Measurements from ENCODE around the gene UNC5CL. TPM values are rescaled to one million over a fixed set of nuclear protein-coding genes. Genes with fewer than 3 reads are reported as not detected.

UNC5CL gene
- total RNA-seq, 2 experiments from 2014 or later: 1.6 to 2.3 TPM

DNA sequence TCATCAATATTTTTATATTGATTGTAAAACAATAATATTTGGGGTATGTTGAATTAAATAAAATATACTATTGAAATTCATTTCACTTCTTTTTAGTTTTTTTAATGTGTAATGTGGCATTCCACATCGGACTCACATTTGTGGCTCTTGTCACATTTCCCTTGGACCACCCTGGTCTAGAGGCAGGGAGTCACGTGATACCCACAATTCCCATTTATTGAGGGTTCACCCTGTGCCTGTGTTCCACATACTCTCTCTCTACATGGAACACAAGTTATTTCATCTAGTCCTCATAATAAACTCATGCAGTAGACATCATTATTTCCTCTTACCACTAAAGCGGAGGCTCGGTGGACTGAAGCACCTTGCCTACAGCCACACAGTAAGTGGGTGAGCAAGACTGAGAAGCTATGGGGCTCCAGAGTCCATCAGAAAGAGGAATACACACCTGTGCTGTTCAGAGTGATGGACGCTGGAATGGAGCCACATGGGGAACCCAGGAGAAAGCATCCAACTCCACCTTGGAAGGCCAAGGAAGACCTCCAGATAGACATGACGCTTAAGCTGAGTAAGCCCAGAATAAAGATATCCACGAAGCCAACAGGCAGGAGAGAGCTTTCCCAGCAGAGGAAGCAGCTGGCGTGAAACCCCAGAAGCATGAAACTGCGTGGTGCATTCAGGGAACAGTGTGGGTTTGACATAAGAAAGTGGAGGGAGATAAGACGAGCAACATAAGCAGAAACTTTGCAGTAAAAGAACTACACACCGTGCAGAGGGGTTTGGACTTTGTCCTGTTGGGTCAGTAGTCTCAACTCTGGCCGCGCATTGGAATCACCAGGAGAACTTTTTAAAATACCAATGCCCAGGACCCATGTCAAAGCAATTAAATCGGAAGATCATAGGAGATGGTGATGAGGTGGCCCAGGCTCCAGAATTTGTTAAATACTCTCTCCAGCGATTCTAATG lies 49.5 kb downstream of the UNC5CL start:
- H3K27me3 Mint-ChIP-seq: peaks cover 50% of the 10 kb centered on the region
- H3K4me1 Mint-ChIP-seq: no peaks in the 10 kb centered on the region
- DNase-seq: no peak
- H3K9me3 Mint-ChIP-seq: no peaks in the 10 kb centered on the region
- no peak overlapping the region for H3K27ac Mint-ChIP-seq
- H3K36me3 Mint-ChIP-seq (ENCODE audit: low read depth): no peaks in the 10 kb centered on the region
- no peak overlapping the region for H3K4me3 Mint-ChIP-seq
- CTCF ChIA-PET: no interaction called here
- POLR2A ChIA-PET: no interaction called here

DNA sequence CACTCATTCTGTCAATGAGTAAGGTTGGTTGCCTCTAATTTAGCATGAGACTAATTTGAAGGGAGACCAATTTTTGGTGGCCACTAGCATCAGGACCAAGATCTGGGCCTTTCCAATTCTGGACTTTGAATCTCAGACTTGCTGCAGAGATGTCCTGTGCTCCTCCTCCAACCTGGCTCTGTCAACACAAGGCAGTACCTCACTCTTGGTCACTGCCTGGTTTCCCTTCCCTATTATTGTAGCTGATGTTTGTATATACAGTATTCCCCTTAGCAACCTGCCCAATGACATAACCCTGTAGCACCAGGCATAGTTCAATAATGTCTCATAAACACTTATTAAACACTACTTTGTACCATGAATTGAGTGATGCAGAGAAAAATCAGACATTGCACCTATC lies 50.4 kb downstream of the UNC5CL start:
- H3K36me3 Mint-ChIP-seq (ENCODE audit: low read depth): no peaks in the 10 kb centered on the region
- H3K27me3 Mint-ChIP-seq: peaks cover 51% of the 10 kb centered on the region
- no peak for DNase-seq
- H3K9me3 Mint-ChIP-seq: no peaks in the 10 kb centered on the region
- H3K27ac Mint-ChIP-seq: no peak overlapping the region
- POLR2A ChIA-PET: no interaction called here
- H3K4me3 Mint-ChIP-seq: no peak overlapping the region
- H3K4me1 Mint-ChIP-seq: no peaks in the 10 kb centered on the region
- CTCF ChIA-PET: interaction anchor here (1.7 kb wide), 1 partner anchor 10 kb away, joined by 8 read pairs; no protein-coding TSS in a partner anchor

DNA sequence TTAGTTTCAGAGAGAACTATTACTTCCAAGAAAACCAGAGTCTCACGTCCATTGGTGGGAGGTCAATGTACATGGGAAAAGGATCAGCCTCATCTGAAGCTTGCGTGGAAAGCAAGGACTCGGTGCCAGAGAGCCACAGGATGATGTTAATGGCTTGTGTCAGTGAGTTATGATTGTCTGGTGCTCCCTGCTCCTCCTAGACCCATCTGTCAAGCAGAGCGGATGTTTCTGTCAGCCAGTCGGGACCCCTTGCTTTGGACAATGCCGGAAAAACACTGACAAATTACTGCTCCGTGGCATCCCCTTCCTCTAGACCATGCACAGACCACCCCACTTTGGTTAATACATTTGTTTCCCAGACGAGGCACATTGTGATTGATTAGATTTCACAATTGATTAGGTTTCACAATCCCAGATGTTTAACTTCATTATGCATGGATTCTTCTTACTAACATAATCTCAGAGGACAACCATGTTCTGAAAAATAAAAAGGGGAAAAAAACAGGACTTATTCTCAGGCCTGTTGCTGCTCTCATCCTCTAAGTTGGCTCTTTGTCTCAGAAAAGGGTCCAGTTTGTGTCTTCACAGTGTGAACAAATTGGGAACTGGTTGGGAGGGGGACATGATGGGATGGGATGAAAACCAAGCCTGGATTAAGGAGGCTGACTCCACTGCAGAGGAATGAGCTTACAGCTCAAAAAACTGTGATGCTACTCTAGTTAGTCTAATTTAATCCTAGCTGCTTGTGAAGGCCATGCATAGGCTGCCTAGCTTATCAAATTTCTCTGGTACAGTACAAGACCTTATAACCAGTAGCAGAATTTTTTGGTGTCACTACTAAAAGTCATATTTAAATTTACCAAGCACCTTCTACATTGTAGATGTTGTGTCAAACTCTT lies 51.9 kb downstream of the UNC5CL start:
- POLR2A ChIA-PET: no interaction called here
- CTCF ChIA-PET: interaction anchor here (1.7 kb wide), 1 partner anchor 11 kb away, joined by 8 read pairs; no protein-coding TSS in a partner anchor
- Mint-ChIP-seq H3K9me3 (no peaks in the 10 kb centered on the region), H3K27me3 (peaks cover 51% of the 10 kb centered on the region), H3K27ac (no peak overlapping the region), H3K4me1 (no peaks in the 10 kb centered on the region), H3K36me3 (ENCODE audit: low read depth) (no peaks in the 10 kb centered on the region), H3K4me3 (no peak overlapping the region)
- DNase-seq: no peak

DNA sequence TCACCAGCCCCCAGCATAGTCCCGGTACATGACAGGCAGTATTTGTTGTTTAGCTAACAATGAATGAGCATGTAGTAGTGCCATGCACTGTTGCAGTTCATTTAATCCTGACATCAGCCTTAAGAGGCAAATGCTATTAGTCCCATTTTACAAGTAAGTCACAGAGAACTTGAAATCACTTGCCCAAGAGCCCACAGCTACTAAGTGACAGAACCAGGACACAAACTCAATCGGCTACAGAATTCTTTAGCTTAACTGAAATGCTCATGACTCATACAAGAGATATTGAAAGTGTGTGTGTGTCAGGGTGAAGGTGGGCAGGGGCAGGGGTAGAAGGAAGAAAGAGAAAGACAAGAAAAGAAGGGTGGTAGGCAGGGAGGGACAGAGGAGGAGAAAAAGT lies 52.7 kb downstream of the UNC5CL start:
- ChIA-PET CTCF (no interaction called here), POLR2A (no interaction called here)
- no peak for DNase-seq
- H3K36me3 Mint-ChIP-seq (ENCODE audit: low read depth): no peaks in the 10 kb centered on the region
- no peaks in the 10 kb centered on the region for H3K4me1 Mint-ChIP-seq
- H3K4me3 Mint-ChIP-seq: no peak overlapping the region
- H3K27me3 Mint-ChIP-seq: peaks cover 48% of the 10 kb centered on the region
- H3K27ac Mint-ChIP-seq: no peak overlapping the region
- H3K9me3 Mint-ChIP-seq: no peaks in the 10 kb centered on the region

DNA sequence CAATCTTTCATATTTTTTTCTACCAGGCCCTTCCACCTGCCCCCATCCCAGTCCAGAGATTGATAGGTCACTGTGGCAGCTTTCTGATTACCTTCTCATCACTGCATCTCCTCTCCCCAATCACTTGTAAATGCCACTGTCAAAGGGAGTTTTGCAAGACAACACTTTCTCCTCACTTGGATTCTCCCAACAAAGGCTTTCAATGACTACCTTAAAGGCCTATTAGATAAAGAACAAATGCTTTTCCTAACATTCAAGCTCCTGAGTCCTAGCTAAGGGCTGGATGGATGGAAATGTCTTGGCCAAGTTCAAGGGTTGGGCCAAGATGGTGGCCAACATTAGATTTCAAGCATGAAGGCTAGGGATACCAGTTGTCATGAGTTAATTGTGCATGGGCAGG lies 55.3 kb downstream of the UNC5CL start:
- Mint-ChIP-seq H3K4me1 (no peaks in the 10 kb centered on the region), H3K9me3 (no peaks in the 10 kb centered on the region), H3K36me3 (ENCODE audit: low read depth) (no peaks in the 10 kb centered on the region), H3K4me3 (no peak overlapping the region), H3K27me3 (peaks cover 47% of the 10 kb centered on the region), H3K27ac (no peak overlapping the region)
- ChIA-PET POLR2A (no interaction called here), CTCF (no interaction called here)
- DNase-seq: no peak

DNA sequence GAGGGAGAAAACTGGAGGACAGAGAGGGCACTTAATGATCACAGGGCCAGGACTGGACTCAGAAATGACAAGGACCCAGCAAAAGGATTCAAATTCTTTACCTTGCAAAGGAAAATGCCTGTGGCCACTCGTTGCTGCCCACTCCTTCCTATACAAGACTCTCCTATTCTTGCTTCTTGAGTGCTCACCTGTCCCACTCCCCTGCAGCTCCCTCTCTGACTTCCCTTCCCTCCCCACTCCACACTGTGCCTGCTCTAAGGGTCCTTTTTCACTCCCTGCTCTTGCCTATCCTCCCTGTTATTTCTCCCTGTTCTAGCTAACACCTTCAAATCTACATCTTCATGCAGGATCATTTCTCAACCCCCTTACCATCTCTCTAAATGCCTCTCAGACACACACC lies 56.1 kb downstream of the UNC5CL start:
- Mint-ChIP-seq H3K27me3 (peaks cover 46% of the 10 kb centered on the region), H3K9me3 (no peaks in the 10 kb centered on the region), H3K36me3 (ENCODE audit: low read depth) (no peaks in the 10 kb centered on the region), H3K4me1 (no peaks in the 10 kb centered on the region), H3K27ac (no peak overlapping the region), H3K4me3 (no peak overlapping the region)
- ChIA-PET POLR2A (no interaction called here), CTCF (interaction anchor here (0.7 kb wide), 1 partner anchor 17 kb away, joined by 4 read pairs; no protein-coding TSS in a partner anchor)
- DNase-seq: no peak

DNA sequence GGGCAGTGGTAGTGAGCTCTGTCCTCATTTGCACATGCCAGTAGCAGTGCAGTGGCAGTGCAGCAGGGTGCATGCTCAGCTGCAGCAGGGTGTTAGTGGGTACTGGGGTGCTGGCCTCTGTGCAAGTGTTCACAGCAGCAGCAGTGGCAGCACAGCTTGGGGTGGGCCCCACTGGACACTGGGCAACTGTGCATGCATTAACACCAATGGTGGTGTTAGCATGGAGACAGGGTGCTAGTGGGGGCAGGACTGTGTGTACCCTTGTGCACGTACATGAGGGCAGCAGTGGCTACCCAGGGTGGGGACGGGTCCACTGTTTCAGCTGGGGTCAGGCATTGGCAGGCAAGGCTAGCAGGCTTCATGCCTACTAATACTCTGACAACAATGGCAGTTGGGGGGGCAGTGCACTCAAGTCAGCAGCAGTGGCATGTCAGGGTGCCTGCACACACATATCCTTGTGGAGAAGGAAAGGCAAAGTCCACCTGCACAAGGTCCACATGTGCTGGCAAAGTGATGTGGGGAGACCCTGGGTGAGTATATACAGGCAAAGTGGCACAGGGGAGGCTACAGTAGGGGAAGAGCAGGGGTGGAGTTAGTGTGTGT lies 60.2 kb downstream of the UNC5CL start:
- H3K4me1 Mint-ChIP-seq: no peaks in the 10 kb centered on the region
- H3K27ac Mint-ChIP-seq: no peak overlapping the region

DNA sequence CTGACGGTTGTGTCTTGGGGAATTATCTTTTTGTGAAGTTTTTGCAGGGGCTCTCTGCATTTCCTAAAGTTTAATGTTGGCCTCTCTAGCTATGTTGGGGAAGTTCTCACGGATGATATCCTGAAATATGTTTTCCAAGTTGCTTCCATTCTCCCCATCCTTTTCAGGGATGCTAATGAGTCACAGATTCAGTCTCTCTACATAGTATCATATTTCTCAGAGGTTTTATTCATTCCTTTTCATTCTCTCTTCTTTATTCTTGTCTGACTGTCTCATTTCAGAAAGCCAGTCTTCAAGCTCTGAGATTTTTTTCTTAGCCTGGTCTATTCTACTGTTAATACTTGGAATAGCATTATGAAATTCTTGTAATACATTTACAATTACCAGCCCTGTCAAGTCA lies 61.3 kb downstream of the UNC5CL start:
- Mint-ChIP-seq H3K9me3 (no peaks in the 10 kb centered on the region), H3K27ac (no peak overlapping the region), H3K4me3 (no peak overlapping the region), H3K27me3 (peaks cover 69% of the 10 kb centered on the region), H3K4me1 (no peaks in the 10 kb centered on the region), H3K36me3 (ENCODE audit: low read depth) (no peaks in the 10 kb centered on the region)
- no peak for DNase-seq
- CTCF ChIA-PET: no interaction called here
- POLR2A ChIA-PET: no interaction called here

More for the DNA sequence above, 60.2 kb downstream of the UNC5CL start:
- no peak for DNase-seq
- Mint-ChIP-seq H3K36me3 (ENCODE audit: low read depth) (no peaks in the 10 kb centered on the region), H3K27me3 (peaks cover 70% of the 10 kb centered on the region), H3K4me3 (no peak overlapping the region), H3K9me3 (no peaks in the 10 kb centered on the region)
- POLR2A ChIA-PET: no interaction called here
- CTCF ChIA-PET: no interaction called here

DNA sequence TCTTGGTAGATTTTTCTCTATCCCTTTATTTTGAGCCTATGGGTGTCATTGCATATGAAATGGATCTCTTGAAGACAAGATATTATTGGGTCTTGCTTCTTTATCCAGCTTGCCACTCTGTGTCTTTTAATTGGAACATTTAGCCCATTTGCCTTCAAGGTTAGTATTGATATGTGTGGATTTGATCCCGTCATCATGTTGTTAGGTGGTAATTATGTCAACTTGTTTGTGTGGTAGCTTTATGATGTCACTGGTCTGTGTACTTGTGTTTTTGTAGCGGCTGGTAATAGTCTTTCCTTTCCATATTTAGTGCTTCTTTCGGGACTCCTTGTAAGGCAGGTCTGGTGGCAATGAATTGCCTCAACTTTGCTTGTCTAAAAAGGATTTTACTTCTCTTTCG lies 61.9 kb downstream of the UNC5CL start:
- CTCF ChIA-PET: no interaction called here
- H3K27ac Mint-ChIP-seq: no peak overlapping the region
- POLR2A ChIA-PET: no interaction called here
- peaks cover 69% of the 10 kb centered on the region for H3K27me3 Mint-ChIP-seq
- no peaks in the 10 kb centered on the region for H3K4me1 Mint-ChIP-seq
- no peaks in the 10 kb centered on the region for H3K36me3 Mint-ChIP-seq (ENCODE audit: low read depth)
- no peak for DNase-seq
- no peak overlapping the region for H3K4me3 Mint-ChIP-seq
- no peaks in the 10 kb centered on the region for H3K9me3 Mint-ChIP-seq

Other genes starting within 250 kb of the UNC5CL start
- gene TSPO2, start 3.2 kb upstream of the UNC5CL start, total RNA-seq: not detected
- gene APOBEC2, start 14.0 kb upstream of the UNC5CL start, total RNA-seq: not detected
- 10 to 100 TPM; 34.3 to 37.2 TPM for gene OARD1, start 33.1 kb upstream of the UNC5CL start, total RNA-seq
- gene NFYA, start 33.8 kb upstream of the UNC5CL start, total RNA-seq: 10 to 100 TPM; 26.2 to 29.8 TPM
- gene TREML1, start 115.1 kb upstream of the UNC5CL start, total RNA-seq: not detected
- gene TREM2, start 123.9 kb upstream of the UNC5CL start, total RNA-seq: not detected
- gene TREML2, start 161.9 kb upstream of the UNC5CL start, total RNA-seq: 10 to 100 TPM; 19.2 to 21.5 TPM
- not detected for gene TREML4, start 189.1 kb upstream of the UNC5CL start, total RNA-seq
- not detected for gene TREM1, start 247.5 kb upstream of the UNC5CL start, total RNA-seq

All from activated CD4-positive, alpha-beta memory T cell treated with anti-CD3 and anti-CD28 coated beads, Interleukin-2, amount 10 ng/mL, durations not matched to agents 7 days and 5 days (primary cell).